GM18508 (cell line): ENCODE results near the gene SLC30A10.
"Not testable (repeated sequence)": the region's sequence is repeated elsewhere in the genome, so short reads cannot be mapped to it uniquely, and the experiment has no call there.

Experiments
- ATAC-seq: cut with Tn5 transposase; IDR thresholded peaks from one replicate; pipeline ENCODE4 v1.9.1; 2021; ENCODE audit warnings: moderate number of reproducible peaks; ENCODE audit not compliant: insufficient read depth, unreplicated experiment

SLC30A10 gene

DNA sequence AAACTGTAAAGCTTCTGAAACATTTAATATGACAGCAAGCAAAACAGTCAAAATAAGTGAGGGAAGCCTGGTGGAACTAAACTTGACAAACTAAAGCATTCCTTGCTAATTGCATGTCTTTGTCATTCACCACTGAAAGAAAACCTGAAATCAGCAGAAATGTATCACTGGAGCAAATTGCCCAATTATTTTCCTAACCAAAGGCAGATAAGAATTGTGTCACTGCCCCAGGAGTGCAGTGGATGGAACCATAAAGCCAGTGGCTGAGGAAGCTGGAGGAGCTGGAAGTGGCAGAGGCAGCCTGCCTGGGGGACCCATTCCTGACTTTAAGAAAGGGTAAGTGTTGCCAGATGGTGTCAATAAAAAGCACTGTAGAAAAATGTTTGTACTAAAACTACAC, 2.7 kb upstream of the SLC30A10 start:
- no peak for ATAC-seq

DNA sequence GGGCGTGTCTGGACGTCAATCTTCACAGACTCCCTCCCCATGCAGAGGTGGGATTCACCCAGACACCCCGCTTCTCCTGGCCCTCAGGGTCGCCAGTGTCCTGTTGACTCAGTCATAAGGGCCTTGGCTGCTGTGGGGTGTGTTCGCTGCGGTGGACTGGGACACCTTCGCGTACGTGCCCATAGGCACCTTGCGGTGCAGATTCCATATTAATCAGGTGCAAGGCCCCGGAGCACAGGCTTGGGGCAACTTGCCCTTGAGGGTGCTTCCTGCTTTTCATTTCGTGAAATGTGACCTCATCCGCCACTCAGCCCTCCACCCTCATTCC, 398 bp upstream of the SLC30A10 start:
- no peak for ATAC-seq

DNA sequence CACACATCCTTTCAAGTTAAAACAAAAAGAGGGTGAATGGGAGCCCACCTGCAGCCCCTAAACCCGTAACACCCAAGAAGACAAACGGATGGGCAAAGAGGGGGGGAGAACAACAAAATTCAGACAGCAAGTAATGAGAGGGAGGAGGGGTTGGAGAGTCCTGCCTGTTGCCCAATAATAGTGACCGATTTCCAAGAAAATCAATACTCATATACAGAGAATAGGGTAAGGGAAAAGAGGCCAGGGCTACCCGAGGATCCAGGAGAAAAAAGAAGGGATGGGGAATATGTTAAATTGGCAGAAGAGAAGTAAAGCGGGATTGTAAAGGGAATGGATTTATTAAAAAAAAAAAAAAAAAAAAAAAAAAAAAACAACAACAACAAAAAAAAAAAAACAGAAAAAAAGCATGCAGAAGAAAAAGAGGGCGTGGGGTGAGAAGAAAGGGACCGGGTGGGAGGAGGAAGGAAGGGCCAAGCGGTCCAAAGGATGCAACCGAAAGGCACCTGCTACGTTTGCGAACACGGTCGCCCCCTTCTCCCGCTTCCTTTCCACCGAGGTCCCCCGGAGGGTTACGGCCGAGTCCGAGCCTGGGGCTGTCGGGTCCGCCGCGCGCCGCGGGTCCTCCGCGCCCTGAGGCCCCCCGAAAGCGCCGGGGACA, 930 bp downstream of the SLC30A10 start:
- no peak for ATAC-seq

DNA sequence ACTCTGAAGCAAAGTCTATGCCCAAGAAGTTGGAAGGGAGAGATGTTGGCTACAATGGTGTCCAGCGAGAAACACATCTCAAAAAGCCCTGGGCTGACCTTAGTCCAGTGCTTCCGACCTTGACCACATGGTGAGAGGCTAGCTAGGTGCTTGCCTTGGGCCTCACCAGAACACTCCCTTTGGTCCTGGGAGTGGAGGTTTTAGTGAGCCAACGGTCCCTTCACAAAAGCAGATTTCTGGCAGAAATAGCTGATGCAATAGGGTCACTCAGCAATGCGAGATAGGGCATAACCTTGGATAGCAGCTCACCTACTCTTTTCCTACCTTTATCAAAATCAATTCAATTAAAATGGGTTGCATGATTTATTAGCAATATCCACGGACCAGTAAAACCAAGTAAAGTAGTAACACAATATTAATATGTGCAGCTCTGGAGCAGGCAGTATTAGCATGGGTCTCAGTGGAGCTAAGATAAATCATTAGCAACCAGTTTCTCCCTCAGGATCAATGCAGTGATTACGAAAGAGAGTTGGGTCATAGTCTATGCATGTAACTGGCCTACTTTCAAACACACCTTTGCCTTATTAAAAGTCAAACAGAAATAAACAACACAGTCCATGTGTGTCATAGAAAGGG, 1.9 kb downstream of the SLC30A10 start:
- no peak for ATAC-seq

DNA sequence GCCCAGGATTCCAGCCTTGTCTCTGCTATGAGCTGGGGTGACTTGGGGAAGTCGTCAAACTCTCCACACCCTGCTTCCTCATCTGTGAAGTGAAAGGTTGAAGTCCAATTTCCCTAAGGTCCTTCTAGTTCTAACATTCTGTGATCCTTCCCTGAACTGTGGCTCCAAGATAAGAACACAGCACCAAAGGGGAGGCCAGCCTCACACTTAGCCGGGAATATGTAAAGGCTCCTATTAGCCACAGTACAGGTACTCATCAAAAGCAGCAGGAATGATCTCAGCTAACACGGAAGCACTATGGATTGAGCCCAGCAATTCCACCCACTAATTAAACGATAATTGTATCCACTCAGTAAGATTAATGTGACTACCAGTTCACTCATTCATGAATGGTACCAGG, 4.0 kb downstream of the SLC30A10 start:
- no peak for ATAC-seq

DNA sequence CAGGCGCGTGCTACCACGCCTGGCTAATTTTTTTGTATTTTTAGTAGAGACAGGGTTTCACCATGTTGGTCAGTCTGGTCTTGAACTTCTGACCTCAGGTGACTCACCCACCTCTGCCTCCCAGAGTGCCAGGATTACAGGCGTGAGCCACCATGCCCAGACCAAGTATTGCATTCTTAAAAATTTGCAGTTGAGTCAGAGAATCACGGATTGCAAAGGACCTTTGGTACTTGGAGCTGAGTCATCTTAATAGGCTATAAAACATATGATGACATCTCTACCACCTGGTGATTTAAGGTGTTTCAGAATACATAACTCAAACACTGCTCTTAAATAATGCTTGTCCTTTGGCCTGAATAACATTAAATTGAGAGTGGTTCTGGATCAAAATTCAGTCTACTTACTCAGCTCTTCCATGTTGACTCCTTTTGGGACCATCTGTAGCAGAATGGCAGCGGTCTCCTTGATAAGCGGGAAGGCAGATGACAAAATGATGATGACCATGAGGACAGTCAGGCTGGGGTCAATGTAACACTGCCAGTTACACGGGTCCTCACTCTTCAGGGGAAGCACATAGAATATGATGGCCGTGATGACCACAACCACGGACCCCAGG, 10.4 kb downstream of the SLC30A10 start:
- no peak for ATAC-seq

DNA sequence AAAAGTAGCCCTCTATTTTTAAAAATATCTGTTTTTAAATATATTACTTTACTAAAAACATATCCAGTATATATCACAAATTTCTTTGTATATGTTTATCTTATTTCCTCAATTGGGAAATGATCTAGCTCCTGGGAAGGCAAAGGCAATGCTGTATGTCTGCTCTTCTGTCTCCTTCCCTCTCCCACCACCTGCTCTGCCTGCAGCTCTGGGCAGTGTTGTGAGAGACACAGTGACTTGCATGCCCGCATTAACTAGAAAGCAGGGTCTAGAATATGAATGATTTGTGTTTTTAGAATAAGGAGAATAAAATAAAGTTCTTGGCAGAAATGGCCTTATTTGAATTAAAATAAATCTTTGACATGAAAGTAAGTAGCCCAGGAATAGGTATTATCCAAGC, 11.1 kb downstream of the SLC30A10 start:
- no peak for ATAC-seq

DNA sequence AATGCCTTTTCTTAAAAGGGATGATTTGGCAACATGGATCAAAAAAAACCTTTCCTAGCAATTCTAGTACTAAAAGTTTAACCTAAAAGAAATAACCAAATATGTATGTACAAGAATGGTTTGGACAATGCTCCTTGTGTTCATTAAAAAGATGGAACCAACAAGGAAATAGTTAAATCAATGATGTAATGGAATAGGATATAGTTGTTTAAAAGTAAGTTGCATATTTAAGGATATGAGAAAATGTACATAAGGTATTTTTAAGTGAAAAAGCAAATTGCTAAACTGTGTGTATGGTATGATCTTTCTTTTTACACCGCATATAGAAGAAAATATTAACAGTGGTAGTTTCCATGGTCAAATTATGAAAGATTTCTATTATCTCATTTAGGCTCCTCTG, 12.1 kb downstream of the SLC30A10 start:
- no peak for ATAC-seq

DNA sequence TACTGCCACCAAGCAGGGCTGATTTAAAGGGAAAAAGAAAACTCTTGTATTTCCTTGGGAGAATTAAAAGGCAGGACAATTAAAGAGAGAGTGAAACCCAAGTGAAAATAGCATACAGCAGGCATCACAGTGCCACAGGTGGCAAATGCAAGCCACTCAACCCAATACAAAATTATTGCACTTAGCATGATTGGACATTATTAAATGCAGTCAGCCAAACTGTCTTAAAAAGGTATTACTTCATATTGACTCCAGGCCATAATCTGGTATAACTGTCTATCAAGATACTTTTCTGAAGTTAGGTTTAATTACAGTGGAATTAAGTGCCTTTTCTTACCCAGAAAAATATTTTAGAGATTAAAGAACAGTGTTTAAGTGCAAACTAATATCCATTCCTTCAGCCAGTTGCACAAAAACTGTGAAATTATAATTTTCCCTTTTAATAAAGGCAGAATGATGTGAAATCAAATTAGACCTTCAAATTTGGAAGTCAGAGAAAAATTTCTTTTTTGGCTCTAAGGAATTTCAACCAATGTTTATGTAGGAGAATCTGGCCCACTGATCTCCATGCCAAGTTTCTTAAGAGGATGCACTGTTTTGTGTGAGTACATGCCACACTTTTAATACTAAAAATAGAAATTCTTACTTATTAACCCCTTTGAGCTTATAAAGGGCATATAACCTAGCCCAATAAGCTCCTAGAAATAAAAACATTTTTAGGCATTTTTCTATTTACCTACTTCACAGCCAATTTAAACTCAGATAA, 15.2 kb downstream of the SLC30A10 start:
- ATAC-seq, result no peak

DNA sequence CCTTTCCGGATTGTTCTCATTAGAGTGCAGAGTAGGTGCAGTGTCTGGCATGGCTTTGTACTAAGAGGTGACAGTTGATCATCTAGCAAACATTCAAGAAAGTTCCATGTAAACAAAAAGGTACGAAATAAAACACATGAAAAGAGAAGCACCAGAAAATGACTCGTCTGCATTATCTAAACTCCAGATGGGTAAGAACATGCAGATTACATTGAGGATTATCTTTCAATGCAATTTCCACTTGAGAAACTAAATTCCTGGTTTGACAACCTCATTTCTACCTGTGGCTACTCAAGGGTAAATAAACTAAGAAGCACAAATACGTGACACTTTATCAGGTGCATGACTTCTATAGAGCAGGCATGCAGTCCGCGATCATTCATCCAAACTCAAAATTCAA, 17.6 kb downstream of the SLC30A10 start:
- ATAC-seq, result no peak

DNA sequence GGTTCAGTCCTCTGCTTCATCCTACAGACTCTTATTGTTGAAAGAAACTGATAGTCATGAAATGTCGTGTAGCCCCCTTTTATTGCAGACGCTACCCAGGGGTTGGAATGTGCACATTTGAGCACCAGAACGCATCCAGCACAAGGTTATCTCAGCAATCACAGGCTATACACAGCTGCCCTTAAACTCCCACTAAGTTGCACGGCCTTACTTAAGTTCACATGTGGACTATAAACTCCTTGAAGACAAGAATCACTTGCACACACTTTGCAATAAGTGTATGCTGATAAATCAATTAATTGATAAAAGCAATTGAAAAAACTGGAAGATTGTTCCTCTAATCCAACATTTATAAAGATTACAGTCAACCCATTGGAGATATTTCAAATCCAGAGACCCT, 18.9 kb downstream of the SLC30A10 start:
- ATAC-seq, result no peak

DNA sequence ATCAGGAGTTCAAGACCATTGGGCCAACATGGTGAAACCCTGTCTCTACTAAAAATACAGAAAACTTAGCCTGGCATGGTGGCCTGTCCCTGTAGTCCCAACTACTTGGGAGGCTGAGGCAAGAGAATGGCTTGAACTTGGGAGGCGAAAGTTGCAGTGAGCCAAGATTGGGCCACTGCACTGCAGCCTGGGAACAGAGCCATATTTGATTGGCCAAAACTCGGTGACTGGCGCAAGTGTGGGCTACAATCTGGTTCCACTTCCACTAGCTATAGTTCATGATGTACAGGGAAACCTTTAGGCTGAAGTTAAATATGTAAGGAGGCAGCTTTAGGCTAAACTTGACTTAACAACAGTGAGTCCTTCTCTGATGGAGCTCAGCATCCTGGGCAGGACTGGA, 20.2 kb downstream of the SLC30A10 start:
- ATAC-seq, result no peak

DNA sequence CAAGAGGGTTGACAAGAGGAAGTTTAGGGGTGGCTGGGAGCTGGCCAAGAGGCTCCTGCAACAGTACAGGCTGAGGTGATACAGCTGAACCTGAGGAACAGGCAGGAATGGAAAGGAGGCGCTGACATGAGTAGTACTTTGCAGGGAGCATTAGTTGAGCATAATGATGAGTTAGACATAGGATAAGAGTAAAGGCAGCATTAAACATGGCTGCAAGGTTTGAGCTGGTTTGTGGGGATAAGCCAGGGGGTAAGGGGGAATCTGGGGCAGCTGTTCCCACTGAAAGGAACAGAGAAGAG, 20.6 kb downstream of the SLC30A10 start:
- ATAC-seq, result no peak

DNA sequence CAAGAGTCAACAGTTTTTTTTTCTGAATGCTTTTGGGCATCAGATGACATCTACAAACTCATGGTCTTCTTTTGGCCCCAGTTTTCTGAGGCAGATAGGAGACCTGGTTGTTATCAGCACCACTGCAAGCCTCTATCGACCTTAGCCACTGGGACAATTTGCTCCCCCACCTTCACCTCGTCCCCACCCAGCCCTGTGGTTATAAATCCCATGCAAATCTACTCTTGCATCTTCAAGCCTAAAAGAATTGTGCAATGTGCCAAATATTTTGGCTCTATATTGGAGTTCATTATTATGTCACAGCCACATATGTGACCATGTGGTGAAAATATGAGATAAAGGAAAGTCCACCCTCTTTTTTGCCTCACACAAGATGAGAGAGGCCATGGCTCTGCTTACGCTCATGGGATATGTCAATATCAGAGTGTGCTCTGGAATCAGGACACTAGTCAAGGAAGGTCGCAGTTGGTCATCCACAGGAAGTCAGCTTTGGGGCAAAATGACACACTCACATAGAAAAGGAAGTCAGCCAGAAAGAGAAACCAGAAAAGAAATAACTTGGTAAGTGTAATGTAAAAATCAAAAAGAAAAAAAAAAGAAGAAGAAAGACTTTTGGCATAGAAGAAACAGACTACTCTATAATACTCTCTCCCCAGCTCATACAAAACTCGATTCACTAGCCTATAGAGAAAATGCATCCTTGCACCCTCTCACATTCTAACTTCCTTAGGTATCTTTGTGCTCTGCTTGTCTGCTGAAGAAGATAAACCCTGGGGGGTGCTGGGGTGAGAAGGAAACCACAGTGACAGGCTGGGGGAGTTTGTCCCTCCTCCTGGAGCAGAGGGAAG, 21.2 kb downstream of the SLC30A10 start:
- ATAC-seq, result no peak

DNA sequence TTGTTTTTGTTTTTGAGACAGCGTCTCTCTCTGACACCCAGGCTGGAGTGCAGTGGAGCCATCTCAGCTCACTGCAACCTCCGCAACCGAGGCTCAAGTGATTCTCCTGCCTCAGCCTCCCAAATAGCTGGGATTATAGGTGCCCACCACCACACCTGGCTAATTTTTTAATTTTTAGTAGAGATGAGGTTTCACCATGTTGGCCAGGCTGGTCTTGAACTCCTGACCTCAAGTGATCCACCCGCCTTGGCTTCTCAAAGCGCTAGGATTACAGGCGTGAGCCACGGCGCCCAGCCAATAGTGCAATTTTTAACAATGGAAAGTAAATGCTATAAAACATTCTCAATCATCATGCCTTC, 21.8 kb downstream of the SLC30A10 start:
- ATAC-seq, result not testable (repeated sequence)

DNA sequence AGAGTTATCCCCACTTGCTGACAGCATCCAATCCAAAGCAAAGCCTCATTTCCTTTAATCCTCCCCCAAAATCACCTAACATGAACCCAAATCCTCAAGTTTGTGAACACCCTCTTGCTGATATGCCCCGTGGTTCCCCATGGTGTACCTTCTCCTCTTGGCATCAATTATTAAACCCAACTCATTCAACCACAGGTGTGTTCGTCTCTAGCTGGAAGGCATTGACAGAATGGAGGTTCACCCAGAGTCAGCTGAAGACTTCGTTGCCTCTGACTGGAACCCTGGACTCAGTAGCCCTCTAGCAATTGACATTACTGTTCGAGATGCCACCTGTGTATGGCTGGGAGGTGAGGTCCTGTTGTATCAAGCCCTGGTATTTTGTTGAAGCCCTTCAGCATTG, 22.8 kb downstream of the SLC30A10 start:
- ATAC-seq, result no peak

DNA sequence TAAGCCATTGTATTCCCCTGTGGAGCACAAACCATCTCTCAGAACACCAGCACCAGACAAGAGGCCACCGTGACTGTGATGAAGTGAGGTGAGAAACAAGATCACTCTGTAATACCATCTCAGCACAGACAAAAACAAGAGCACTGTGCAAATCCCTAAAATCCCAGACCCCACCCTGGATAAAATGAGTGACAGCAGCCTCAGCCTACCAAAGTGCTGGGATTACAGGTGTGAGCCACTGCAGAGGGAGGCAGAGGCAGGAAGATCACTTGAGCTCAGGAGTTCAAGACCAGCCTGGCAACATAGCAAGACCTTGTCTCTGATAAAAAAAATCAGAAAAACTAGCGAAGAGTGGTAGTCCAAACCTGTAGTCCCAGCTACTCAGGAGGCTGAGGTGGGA, 23.4 kb downstream of the SLC30A10 start:
- ATAC-seq, result no peak

DNA sequence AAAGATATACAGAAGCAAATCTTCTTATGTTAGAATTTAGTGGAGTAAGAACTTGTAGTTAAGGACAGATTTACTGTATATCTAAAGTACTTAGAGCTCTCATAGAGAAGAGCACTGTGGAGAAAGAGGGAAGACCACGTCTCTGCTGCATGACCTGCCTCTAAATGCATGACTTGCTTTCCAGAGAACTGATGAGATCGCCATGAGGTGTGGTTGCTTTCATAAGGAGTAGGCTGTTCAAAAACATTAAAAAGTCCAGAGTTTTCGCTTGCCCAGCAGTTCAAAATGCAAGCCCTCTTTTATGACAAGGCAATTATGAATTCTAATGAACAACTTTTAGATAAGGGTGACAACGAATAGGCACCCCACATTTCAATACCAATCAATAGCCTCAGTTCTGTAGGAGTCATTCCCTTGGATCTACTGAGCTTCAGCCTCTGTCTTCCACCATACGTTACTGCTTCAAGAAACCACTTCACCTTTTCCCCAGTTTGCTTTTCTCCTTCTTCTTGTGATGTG, 24.9 kb downstream of the SLC30A10 start:
- ATAC-seq, result no peak

DNA sequence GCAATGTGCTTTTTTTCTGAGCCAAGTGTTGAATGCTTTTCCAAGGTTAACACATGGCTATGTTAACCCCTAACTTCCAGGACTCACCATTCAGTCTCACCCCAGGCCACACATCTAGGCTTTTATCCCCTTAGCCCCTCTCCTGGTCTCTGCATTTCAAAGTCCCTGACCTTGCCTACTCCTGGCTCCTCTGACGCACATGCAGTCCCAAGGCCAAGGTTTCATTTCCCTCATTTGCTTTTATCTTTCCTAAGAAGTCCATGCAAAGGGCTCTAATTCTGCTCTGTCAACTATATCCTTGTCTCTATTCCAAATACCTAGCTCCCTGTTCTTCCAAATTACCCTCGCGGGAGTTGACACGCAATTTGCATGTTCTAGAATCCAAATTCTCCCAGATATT, 25.4 kb downstream of the SLC30A10 start:
- ATAC-seq, result no peak

DNA sequence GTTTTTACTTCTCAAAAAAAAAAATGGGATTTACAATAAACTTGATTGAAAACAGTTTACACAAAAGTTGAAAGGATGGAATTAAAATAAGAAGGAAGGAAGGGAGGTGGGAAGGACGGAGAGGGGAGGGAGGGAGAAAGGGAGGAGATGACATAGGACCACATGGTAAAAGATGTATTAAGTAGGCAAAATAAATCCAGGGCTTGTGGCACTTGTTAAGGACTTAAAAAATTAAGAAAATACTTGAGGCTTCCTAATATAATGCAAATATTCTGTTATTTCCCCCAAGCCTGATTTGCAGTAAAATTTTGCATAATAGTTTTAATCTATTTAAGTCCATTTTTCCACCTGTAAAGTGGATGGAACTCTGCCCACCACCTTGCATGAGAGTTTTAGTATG, 27.5 kb downstream of the SLC30A10 start:
- no peak for ATAC-seq

DNA sequence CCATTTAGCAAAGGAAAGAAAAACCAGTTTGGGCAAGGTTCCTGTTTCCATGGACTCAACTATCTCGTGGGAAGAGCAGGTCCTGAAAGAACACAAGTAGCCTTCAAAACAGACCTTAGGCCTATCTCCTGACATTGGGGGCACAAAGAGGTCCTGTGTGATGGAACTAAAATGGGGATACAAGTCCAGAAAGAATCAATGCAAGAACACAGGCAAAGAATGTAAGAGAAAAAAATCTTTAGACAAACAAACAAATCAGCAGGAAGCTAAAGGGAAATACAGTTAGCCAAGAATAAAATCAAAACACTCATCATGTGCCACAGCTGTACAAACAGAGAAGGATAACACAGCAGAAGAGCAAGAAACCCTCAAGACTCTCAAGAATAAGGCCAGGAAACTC, 28.2 kb downstream of the SLC30A10 start:
- ATAC-seq, result no peak
